Measurements from ENCODE around the gene MTX2.

The MTX2 gene

DNA sequence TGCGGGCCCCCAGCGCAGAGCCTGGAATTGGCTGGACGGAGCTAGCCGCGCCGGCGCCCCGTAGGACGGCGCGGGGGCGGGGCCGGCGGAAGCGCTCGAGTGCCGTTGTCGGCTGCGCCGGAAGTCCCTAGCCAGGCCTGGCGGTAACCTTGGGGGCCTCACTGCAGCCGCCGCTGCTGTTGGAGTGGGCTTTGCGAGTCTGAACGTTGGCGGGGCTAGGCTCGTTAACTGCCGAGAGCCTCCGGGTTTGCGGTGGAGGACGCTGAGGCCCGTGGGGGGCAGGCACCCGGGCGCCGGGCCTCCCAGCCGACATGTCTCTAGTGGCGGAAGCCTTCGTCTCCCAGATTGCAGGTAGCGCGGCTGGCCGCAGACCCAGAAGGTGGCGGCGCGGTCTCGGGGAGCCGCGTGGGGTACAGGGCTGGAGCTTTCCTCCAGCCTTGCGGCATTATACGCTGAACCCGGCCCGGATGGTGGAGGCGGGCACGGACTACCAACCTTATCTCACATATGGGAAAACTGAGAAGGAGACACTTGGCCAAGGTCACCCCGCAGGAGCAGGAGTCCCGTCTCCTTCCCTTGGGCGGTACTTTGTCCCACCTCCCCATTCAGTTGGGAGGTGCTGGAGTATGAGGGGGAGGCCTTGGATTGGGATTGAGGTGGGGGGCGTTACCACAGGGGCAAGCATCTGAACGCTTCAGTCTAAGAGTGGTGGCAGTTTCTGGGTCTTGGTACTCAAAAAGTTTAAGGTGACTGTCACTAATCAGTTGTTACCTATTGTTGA lies at the start of gene MTX2:
Gene MTX2, plus strand, starts transcription at position 124 of the 781 bp plus-strand sequence. Its CDS starts 188 bp downstream, at position 312.
- no peak for DNase-seq (ENCODE audit: low read depth, low spot score)

DNA sequence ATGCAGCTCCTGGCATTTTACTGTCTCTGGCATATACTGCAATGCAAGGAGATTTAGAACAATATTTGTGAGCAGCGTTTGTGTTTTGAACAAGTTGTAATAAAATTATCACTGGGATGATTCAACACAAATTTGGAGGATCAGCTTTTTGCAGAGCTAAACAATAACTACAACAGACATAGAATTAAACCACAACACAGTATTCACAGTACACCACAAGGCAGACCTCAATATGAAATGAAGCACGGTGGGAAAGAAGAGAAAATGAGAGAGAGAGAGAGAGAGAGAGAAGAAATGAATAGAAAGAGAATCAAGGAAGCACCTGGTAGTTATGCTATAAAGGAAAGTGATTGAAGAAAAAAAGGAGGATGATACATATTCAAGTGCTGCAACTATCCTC lies 41.4 kb upstream of the MTX2 start:
- no peak for DNase-seq (ENCODE audit: low read depth, low spot score)

DNA sequence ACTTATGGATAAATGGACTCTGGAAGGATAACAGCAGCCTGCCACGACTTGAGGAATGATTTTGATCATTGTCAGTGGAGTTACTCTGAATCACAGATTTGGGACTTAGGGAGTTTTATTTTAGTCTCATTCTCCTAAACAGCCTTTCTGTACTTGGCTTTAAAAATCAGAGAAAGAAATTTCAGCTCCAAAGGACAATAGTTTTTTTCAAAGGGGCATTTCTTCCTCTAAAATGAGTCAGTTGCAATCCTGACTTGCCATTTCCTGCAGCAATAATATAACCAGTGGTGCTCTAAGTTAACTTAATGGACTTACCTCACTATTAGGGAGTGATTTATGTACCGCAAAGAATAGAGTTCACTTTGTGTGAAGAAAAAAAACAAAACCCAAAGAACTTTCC lies 35.1 kb upstream of the MTX2 start:
- DNase-seq (ENCODE audit: low read depth, low spot score) = no peak

DNA sequence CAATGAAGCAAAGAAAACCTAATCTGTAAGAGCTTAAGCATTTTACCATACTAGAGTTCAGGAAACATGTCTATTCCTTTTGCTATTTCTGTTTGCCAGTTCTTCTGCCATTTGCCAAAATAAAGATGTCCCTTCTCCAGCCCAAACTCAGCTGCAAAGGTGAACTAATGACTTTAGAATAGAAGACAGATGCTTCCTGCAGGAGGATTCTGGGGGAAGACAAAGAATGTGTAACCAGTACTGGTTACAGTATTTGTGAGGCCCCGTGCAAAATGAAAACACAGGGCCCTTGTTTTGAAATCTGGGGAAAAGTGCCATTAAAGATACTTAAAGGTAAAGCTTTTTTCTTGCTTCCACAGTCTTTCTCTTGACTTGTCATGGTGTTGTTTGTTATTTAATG lies 34.3 kb upstream of the MTX2 start:
- DNase-seq (ENCODE audit: low read depth, low spot score) = no peak

DNA sequence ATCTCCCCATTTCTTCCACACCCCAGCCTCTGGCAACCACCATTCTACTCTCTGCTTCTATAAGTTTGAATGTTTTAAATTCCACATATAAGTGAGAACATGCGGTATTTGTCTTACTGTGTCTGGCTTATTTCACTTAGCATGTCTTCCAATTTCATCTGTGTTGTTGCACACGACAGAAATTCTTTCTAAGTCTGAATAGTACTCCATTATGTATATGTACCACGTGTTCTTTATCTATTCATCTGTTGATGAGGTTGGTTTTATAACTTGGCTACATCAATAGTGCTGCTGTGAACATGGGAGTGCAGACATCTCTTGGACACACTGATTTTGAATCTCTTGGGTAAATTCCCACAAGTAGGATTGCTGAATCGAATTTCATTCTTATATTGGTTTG lies 31.8 kb upstream of the MTX2 start:
- no peak for DNase-seq (ENCODE audit: low read depth, low spot score)

DNA sequence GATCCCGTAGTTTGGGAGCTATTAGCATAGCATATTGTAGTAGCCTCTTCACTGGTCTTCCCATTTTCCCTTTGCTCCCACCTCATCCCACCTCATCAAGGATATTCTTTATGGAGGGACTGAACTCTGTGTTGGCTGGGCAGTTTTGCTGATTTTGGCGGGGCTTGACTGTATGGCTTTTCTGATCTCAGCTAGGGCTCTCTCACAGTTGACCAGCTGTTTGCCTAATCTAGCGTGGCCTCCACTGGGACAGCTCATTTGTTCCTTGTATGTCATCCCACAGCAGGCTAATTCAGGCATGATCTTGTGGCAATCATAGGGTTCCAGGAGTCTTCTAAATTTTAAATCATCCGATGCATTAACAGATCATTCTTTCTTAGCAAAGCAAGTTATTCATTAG lies 30.2 kb upstream of the MTX2 start:
- DNase-seq (ENCODE audit: low read depth, low spot score) = no peak

DNA sequence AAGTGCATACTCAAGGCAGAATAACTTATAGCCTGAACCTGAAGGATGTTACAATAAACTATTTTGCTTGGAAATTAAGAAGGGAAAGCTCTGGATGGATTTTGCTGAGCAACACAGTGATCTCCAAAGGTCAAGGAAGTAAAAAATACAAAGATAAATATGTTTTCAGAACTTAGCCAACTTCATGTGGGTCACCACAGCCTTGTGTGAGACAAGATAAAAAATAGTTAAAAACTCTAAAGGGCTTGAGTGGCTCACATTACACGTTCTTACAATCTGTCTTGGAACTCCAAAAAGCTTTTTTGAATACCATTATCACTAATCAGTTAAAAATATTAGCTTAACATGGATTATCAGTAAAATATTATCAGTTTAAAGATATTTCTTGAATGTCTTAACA lies 28.9 kb upstream of the MTX2 start:
- DNase-seq (ENCODE audit: low read depth, low spot score) = no peak

DNA sequence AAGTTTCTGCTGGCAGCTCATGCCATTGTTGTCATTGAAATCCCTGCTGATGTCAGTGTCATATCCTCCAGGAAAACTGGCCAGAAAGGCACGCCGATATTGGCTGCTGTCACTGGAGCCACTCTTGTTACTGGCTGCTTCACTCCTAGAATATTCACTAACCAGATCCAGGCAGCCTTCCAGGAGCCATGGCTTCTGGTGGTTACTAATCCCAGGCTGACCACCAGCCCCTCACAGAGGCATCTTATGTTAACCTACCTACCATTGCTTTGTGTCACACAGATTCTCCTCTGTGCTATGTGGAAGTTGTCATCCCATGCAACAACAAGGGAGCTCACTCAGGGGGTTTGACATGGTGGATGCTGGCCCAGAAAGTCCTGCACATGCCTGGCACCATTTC lies 27.0 kb upstream of the MTX2 start:
- DNase-seq (ENCODE audit: low read depth, low spot score) = no peak

DNA sequence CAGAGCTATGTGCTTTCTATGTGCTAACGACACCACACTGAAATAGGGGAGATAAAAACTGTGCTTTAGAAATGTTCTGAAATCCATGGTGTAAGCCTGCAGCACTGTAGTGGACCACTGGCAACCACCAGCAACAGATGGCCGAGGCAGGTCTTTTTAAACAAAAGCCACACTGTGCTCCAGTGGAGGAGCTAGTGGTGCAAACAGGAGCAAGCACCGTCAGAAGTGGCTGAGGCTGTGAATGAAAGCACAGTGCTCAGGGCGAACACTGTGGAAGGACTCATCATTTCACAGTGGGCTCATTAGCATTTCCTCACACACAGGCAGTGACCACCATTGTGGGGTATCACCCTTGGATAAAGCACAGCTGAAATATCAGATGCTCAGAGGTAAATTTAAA lies 22.9 kb upstream of the MTX2 start:
- DNase-seq (ENCODE audit: low read depth, low spot score) = no peak

DNA sequence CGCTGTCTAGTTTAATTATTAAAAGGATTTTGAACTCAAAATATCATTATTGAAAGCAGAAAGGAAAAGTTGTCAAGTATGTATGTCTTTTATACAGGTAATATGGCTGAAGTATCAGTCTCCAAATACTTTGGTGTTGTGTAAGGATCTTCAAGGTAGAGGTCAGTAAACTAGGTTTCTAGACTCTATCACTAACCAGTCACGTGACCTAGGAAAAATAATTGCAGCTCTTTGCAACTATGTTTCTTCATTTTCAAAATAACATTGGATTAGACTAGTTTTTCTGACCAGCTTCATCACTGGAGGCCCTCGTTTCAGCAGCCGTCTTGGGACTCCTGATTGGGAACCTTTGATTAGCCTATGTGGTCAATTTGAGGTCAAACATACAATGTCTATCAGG lies 21.4 kb upstream of the MTX2 start:
- no peak for DNase-seq (ENCODE audit: low read depth, low spot score)

DNA sequence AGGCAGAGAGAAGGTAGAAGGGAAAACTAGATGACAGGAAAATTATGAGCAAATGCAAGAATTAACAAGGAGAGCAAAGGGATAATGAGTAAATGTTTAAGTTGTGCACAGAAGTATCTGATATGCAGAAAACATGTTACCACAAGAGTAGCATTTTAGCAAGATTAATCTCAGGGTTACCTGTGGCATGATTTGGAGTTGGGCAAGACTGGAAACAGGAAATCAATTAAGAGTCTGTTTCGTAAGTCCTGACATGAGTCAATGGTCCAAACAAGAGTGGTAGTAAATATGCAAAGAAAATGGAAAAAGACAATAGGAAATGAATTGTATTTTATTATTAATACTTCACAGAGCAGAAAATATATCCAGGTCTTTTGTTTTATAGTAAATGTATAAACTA lies 17.3 kb upstream of the MTX2 start:
- no peak for DNase-seq (ENCODE audit: low read depth, low spot score)

DNA sequence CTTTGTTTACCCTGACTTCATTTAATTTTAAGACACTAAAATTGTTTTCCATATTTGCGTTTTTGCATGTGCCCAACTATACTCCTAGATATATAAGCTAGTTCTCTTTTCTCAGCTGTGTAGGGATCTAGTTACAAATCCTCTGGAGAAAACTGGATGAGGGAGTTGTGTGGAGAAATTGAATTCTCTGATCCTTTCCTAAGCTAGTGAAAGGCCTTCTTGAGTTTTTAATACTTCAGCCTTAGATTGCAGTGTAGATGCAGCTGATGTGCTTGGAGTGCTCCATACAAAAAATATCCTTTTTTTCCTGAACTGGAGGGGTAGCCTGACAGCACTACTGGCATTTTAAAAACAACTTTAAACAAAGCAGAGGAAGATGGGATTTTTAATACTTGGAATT lies 8.6 kb upstream of the MTX2 start:
- no peak for DNase-seq (ENCODE audit: low read depth, low spot score)

DNA sequence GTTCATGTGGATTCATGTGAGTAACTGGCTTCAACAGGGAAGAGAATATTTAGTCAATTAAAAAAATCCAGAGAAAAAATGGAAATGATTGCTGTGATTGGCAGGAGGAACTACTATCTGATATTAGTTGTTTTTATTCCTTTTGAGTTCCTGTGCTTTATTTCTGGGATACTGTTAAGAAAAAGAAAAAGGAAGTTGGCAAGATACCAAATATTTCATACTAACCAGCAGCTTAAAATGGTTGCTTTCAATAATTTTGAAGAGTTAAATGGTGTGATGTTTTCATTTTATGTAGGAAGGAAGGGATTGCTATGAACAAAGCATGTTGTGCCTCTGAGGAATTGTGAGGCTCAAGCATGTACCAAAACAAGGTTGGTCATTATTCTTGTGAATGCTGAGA lies 8.1 kb upstream of the MTX2 start:
- DNase-seq (ENCODE audit: low read depth, low spot score) = no peak

DNA sequence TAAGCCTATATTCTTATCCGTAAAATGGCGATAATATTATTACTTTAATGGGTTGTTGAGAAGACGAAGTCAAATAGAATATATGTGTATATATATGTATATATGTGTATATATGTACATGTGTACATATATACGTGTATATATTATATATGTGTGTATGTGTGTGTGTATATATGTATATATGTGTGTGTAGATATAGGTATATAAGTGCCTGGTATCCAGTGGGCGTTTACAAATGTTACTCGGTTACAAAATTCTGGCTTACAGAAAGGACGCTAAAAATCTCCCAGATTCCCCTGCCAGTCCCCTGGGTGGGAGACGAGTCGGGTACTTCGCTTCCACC lies 295 bp upstream of the MTX2 start:
- no peak for DNase-seq (ENCODE audit: low read depth, low spot score)

DNA sequence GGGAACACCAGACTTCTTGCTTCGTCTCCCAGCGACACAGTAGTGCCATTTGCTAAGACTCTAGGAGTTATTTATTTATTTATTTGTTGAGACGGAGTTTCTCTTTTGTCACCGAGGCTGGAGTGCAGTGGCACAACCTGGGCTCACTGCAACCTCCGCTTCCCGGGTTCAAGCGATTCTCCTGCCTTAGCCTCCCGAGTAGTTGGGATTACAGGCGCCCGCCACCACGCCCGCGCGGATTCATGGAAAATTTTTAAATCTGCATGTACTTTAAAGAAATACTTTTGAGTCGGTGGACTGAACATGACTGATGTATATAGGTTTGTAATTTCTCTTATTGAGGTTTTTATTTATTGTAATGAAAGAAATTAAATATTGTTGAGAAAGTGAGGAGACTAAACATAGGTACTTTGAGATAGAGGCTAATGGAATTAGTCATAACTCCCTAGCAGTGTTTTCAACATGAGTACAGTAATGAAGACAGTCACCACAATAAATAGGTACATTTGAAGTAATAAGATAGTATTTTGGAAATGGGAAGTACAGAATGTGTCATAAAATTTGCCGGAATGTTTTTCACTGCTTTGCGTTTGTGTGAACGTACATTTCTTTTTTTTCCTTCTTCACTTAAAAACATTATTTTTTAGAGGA lies 983 bp downstream of the MTX2 start:
- no peak for DNase-seq (ENCODE audit: low read depth, low spot score)

DNA sequence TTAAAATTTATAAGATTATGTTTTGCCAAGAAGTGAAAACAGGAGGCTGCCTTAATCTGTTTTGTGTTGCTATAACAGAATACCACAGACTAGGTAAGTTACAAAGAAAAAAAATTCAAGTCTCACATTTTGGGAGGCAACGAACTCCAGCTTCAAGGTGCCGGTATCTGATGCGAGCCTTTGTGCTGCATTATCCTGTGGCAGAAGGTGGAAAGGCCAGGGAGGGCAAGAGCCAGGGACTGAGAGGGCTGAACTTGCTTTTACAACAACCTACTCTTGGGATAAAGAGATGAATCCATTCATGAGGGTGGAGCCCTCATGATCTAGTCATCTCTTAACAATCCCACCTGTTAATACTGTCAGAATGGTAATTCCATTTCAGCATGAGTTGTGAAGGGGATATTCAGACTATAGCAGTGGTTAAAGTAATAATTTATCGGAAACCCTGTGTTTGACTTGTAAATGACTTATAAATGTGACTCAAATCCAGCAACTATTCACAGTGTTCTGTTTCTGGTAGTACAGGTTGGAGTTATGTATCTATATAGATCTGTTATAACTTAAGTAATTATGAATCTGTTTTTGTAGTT lies 3.7 kb downstream of the MTX2 start:
- no peak for DNase-seq (ENCODE audit: low read depth, low spot score)

DNA sequence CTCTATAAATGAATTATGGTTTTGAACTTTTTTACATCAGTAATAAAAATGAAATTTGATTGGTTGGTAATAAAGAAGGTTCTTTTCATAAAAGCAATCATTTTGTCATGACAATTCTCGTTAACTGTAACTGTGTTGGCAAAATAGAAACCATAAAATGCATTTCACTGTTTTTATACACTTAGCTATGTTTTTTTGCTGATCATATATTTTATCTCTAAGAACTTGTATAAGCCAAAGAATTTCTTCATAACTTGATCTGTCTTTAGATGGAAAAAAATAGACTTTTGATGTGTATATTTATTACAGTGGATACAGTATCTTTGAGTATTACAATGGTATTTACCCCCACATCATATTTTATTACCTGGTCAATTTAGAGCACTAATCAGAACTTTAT lies 9.7 kb downstream of the MTX2 start:
- no peak for DNase-seq (ENCODE audit: low read depth, low spot score)

DNA sequence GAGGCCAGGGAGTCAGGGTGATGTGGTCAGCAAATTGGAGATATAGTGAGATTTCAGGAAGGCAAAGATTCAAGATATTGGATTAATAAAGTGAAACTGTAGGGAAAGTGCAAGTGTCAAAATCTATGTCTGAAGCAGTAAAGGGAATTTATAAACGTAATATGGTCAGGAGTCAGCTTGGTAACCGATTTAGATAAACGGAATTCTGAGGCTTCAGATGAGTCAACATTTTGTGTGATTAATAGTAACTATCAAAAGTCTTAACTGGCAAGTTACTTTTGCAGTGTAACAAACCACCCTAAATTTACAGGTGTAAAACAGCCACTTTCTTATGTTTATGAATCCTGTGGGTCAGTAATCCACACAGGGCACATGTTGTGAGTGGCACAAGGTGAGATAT lies 10.9 kb downstream of the MTX2 start:
- DNase-seq (ENCODE audit: low read depth, low spot score) = no peak

DNA sequence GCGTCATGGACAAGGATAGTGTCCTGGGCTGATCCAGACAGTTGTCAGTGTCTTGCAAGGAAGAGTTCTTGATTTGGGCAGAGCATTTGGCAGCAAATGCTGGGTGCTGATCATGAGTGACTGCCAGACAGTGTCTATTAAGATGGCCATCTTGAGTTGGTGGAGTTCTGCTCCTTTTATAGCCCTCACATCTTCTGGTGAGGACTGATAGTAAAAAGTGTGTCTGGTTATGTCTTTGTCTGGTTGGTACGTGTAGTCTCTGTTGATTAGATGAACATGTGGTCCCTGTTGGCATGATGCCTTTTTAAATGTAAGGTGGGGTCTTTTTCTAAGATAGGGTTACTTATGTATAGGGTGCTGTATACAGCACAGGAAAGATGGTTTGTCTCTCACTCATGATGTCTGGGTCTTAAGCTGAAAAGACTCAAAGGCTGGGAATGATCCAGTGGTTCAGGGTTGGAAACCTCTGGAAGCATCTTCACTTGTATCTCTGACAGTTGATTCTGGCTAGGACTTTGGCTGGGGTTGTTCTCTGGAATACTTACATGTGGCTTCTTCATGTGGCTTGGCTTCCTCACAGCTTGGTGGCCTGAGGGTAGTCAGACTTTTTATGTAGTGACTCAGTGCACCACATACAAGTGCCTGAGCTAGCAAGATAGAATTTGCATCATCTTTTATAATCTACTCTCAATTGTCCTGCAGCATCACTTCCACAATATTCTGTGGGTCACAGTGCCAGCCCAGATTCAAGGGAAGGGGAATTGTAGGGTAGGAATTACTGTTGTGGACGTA lies 11.8 kb downstream of the MTX2 start:
- no peak for DNase-seq (ENCODE audit: low read depth, low spot score)

DNA sequence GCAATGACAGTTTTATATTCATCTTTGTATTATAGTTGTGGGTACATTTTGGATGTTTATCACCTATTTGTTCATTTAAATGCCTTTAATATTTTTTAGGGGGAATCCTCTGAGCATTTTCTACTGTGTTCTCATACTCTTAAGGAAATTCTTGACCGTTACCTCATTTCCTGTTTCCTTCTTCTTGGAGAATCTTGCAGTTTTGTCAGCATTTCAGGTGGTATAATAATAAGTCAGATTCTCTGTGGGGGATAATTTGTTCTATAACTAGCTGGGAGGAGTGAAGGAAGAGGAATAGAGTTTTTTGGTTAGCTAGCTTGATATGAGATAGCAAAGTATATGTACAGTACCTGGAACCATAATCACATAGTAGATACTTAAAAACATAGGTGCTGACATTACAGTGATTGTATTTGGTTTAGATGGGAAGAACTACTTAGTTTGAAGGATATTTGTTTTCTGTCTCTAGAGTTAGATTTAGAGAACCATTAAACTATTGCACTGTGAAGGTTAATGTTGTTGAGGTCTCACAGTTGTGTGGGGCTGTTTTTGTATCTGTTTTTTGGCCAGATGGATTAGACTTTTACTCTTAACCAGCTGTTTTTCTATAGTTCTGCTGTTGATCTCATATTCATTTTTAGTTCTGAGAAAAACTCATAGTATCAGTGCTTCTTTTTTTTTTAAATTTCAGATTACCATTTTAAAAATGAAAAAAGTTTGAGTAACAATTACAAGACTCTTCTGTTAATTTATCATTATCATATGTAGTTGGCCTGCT lies 14.2 kb downstream of the MTX2 start:
- no peak for DNase-seq (ENCODE audit: low read depth, low spot score)

DNA sequence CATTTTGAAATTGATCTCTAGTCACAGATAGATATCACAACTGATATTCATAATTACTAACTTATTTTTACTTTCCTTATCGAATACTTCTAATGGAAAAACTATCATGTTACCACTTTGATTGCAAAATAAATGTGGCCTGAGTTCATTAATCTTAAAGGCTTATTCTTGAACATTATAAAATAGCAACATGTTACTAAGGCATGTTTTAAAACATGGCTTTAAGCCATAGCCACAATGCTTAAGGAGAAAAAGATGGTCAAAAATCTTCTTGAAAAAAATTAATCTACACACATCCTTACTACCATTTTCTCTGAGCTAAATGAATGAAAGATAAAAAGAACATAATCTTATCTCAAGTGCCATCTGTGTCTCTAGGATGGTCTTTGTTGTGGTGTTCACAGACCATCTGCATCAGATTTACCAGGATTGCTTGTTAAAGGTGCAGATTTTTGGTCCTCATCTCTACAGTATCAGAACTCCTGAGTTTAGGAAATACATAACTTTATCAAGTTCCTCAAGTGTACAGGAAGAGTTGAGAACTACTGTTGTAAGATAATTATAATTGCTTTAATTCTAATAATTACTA lies 15.3 kb downstream of the MTX2 start:
- no peak for DNase-seq (ENCODE audit: low read depth, low spot score)
